Raji (cell line): Measurements from ENCODE around the gene GNAL.

Experiments
- POLR2A ChIP-seq: IDR thresholded peaks from 2 replicates; pipeline ENCODE4 v1.6.1; 2011; ENCODE audit warnings: low read depth, low read length, control low read depth; ENCODE audit not compliant: insufficient read depth

GNAL gene

GRCh38 chr18:11695736-11696135, 6.7 kb downstream of the GNAL start:
- no peak for TF ChIP-seq POLR2A

DNA sequence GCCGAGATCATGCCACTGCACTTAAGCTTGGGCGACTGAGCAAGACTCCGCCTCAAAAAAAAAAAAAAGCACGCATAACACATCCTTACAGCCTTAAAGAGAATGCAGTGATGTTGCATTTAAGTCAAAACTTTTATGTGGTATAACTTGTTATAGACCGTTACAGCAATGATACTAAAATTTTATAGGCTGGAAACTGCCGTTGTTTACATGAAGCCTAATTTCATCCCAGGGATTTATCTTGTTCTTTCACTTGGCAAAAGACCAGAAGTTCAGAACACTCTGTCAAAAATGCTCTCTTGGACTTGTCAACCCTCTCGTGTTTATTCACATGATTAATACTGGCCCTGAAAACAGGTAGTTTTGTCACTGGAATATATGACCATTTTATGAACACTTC, 7.4 kb downstream of the GNAL start:
- TF ChIP-seq POLR2A = no peak

GRCh38 chr18:11700876-11701275, 11.8 kb downstream of the GNAL start:
- TF ChIP-seq POLR2A = no peak

DNA sequence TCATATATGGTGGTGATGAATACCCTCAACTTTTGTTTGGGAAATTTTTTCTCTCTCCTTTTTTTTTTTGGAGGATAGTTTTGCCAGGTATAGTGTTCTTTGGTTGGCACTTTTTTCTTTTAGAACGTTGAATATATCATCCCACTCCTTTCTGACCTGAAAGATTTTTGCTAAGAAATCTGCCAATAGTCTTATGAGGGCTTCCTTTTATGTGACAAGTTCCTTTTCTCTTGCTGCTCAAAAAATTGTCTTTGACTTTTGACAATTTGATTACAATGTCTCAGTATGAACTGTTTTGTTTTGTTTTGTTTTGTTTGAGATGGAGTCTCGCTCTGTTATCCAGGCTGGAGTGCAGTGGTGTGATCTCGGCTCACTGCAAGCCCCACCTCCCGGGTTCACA, 21.5 kb downstream of the GNAL start:
- TF ChIP-seq POLR2A = no peak

- no peak for TF ChIP-seq POLR2A
Observed at GRCh38 chr18:11713756-11714155, 24.7 kb downstream of the GNAL start.

GRCh38 chr18:11714244-11714918, 25.3 kb downstream of the GNAL start:
- TF ChIP-seq POLR2A = no peak

DNA sequence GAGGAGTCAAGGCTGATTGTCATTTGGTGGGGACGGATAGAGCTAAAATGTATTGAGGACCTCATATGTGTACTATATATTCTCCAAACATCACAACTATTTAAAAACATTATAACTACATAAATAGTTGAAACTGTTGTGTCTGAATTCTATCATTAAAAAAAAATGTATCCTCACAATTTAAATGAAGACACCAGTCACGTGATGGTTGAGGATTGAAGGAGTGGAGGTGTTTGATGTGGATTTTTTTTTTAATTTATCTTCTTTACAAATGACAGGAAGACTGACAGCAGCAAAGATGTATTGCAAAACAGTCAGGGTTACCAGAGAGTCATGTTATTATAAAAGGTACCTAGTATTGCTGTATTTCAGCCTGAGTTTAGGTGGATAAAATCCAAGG, 30.0 kb downstream of the GNAL start:
- TF ChIP-seq POLR2A = no peak

DNA sequence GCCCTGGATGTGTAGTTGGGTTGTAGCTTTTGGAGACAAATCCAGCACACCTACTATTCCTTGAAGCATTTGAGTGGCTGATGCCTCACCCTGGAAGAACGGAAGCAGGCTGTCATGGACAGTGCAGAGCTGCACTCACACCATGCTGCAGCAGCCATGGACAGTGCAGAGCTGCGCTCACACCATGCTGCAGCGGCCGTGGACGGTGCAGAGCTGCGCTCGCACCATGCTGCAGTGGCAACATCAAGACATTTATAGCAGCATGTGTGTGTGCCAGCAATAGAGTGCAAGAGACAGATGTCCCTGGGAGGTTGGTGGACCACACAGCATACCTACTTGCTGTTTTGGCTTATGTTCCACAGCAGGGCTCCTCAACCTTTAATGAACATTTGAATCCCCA, 30.6 kb downstream of the GNAL start:
- TF ChIP-seq POLR2A = no peak

- no peak for TF ChIP-seq POLR2A
Observed at GRCh38 chr18:11721720-11722119, 32.7 kb downstream of the GNAL start.

GRCh38 chr18:11724781-11725180, 35.7 kb downstream of the GNAL start:
- no peak for TF ChIP-seq POLR2A

DNA sequence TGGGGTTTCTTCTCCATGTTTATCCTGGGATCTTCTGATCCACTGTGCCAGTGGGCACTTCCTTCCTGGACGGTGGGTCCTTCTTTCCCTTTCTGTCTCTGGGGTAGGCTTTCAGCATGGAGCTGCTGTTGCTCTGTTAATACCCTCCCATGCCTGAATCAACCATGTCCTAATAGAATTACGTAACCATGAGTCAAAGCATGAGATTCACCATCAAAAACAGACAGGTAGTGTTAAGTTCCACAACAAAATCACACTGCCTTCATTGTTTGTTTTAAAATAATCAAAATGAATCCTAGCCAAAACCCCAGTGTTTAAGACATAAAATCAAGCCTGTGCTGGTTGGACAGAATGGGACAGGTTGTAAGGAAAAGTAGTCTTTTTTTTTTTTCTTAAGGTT, 37.5 kb downstream of the GNAL start:
- no peak for TF ChIP-seq POLR2A

DNA sequence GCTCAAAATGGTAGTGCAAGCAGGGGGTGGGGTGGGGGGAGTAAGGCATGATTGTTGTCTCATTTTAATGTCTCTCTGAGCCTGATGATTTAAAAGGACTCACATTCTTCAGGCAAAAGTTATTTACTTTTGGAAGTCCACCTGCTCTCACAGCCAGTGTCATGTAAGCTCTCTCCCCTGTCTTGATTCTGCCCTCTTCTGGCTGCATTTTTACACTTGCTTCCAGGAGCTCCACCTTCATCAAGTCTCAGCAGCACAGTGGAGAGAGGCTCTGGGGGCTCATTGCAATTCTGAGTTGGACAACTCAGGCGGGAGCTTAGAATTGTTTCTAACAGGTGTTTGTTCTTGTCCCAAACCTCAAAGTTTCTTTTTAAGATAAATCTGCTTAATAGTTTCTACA, 39.2 kb downstream of the GNAL start:
- TF ChIP-seq POLR2A = no peak

DNA sequence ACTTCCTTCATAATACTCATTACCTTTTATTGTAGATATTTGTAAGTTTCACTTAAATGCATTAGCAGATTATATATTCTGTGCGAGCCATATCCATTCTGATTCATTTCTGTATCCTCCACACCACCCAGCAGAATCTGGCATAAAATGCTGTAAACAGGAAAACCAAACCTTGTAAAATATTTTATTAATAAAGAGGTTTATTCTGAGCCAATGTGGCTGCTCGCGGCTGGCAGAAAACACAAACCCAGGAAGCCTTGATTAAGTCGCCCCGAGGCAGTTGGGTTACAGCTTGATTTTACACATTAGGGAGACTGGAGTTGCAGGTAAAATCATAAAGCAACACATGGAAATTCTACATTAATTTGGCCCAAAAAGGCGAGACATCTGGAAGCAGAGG, 40.5 kb downstream of the GNAL start:
- no peak for TF ChIP-seq POLR2A

- no peak for TF ChIP-seq POLR2A
Observed at GRCh38 chr18:11733031-11733430, 44.0 kb downstream of the GNAL start.

DNA sequence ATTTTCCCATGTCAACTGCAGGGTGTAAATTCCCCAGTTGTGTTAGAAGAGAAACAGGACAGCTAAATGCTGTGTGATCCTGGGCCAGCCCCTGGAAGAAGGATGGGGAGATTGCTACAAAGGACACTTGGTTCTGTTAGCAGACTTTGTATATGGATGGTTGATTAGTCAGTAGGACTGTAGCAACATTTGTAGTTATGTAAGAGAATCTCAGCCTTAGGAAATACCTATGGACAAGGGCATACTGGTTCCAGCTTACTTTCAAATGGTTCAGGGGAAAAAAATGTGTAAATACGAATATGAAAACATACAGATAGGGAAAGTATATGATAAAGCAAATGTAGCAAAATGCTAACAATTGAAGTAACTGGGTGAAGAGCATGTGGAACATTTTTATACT, 47.6 kb downstream of the GNAL start:
- TF ChIP-seq POLR2A = no peak

DNA sequence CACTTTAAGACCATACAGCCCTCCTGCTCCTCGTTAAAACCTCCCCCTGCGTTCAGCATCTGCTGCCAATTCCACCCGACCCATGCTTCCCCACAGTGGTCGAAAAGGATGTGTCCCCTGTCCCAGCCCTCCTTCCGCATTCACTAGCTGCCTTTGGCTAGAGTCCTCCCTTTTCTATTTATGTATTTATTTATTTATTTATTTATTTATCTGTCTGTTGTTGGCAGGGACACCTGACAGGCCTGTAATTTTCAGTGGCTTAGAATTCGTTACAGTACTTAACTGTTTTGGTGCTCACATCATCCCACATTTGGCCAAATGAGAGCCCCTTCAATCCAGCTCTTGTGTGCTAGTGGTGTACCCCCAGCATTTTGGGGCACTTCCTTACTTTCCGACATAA, 50.8 kb downstream of the GNAL start:
- no peak for TF ChIP-seq POLR2A

- TF ChIP-seq POLR2A = no peak
Observed at GRCh38 chr18:11740461-11740860, 51.4 kb downstream of the GNAL start.
